Tibial nerve (tissue), 3 donors: ENCODE results near the gene CPNE2.

Experiments
- CTCF ChIP-seq, 5 experiments: fragments of 200-600 bp in 3 of 5; fragments of 450-650 bp in 2 of 5; sonication (generic) in 3 of 5; IDR thresholded peaks; one replicate each; pipeline ENCODE4 v1.5.1; 2016 to 2019; ENCODE audit warnings: antibody characterized with exemption in 5 of 5, mild to moderate bottlenecking in 3 of 5, moderate library complexity in 2 of 5
- POLR2A ChIP-seq, 2 donors: fragments of 450-650 bp; IDR thresholded peaks; one replicate each; pipeline ENCODE4 v1.6.1; 2017; ENCODE audit warnings: antibody characterized with exemption in 2 of 2, mild to moderate bottlenecking in 2 of 2, moderate library complexity in 2 of 2

DNA sequence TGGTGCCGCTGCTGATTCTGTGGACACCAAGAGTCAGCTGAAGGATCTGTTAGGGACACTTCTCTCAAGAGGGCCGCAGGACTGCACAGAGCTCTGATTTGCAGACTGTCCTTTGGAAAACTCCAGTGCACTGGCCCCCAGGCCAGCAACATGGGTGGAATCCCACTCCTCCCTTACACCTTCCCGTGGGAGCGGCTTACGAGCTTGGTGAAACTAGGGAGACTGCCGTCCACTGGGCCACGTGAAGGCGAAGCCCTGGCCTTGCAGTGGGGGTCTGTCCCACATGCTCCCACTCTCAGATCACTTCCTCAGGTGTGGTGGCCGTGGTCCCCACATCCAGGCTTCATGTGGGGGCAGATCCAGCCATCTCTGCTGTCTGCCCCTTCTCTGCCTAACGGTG lies 57.0 kb downstream of the CPNE2 start:
- no peak for TF ChIP-seq POLR2A (IDR thresholded peaks at IDR 0.05)
- no peak for TF ChIP-seq CTCF (IDR thresholded peaks at IDR 0.05)
